ACHN (cell line): Measurements from ENCODE around the gene DOCK8.
A peak's percentile ranks its signal among the peaks of the same experiment; 100 is the strongest.

Source experiments
- DNase-seq: peaks from one replicate; pipeline ENCODE4 v3.0.0-alpha.2; 2015
- in situ Hi-C: cut with HindIII; loops from 2 replicates; pipeline ENCODE4 v1.10.0; 2017; ENCODE audit warnings: low sequenced_read_pairs, low pct_ligation_motif_present, low pct_unique_long_range_greater_than_20kb

The DOCK8 gene

GRCh38 chr9:463455-464171 lies 248.9 kb downstream of the DOCK8 start:
- in situ Hi-C loops = no loop called here
- DNase-seq = no peak

GRCh38 chr9:466747-467146 lies 252.1 kb downstream of the DOCK8 start:
- in situ Hi-C loops = no loop called here
- no peak for DNase-seq

GRCh38 chr9:468766-469426 lies 254.2 kb downstream of the DOCK8 start:
- DNase-seq = no peak
- in situ Hi-C loops = no loop called here

GRCh38 chr9:469672-470551 lies 255.2 kb downstream of the DOCK8 start:
- in situ Hi-C loops = no loop called here
- DNase-seq = peak; percentile 88

- in situ Hi-C loops = no loop called here
- DNase-seq = peak; percentile 3
Observed at GRCh38 chr9:470552-471194, 256.0 kb downstream of the DOCK8 start.

GRCh38 chr9:471320-471719 lies 256.7 kb downstream of the DOCK8 start:
- DNase-seq = no peak
- in situ Hi-C loops = no loop called here

- DNase-seq = no peak
- in situ Hi-C loops = no loop called here
Observed at GRCh38 chr9:472479-473075, 257.9 kb downstream of the DOCK8 start.

GRCh38 chr9:477193-477592 lies 262.5 kb downstream of the DOCK8 start:
- no peak for DNase-seq
- in situ Hi-C loops = no loop called here

- peak; percentile 19 for DNase-seq
- in situ Hi-C loops = no loop called here
Observed at GRCh38 chr9:479304-479970, 264.8 kb downstream of the DOCK8 start.

GRCh38 chr9:479971-480350 lies 265.3 kb downstream of the DOCK8 start:
- in situ Hi-C loops = no loop called here
- DNase-seq = peak; percentile 79

GRCh38 chr9:482739-483138 lies 268.1 kb downstream of the DOCK8 start:
- in situ Hi-C loops = no loop called here
- DNase-seq = no peak

- DNase-seq = no peak
- in situ Hi-C loops = no loop called here
Observed at GRCh38 chr9:486156-486555, 271.5 kb downstream of the DOCK8 start.

- no peak for DNase-seq
- in situ Hi-C loops = no loop called here
Observed at GRCh38 chr9:487429-487828, 272.8 kb downstream of the DOCK8 start.

GRCh38 chr9:488448-488847 lies 273.8 kb downstream of the DOCK8 start:
- in situ Hi-C loops = no loop called here
- DNase-seq = no peak

- in situ Hi-C loops = no loop called here
- DNase-seq = no peak
Observed at GRCh38 chr9:489198-490197, 274.8 kb downstream of the DOCK8 start.

- no peak for DNase-seq
- in situ Hi-C loops = no loop called here
Observed at GRCh38 chr9:494764-495163, 280.1 kb downstream of the DOCK8 start.

GRCh38 chr9:495739-496138 lies 281.1 kb downstream of the DOCK8 start:
- DNase-seq = no peak
- in situ Hi-C loops = no loop called here
